HG02571 (cell line): ENCODE measurements around the gene GPATCH4.
"Not testable (repeated sequence)": the region's sequence is repeated elsewhere in the genome, so short reads cannot be mapped to it uniquely, and the experiment has no call there.

Experiments used
- ATAC-seq: cut with Tn5 transposase; IDR thresholded peaks from one replicate; pipeline ENCODE4 v1.9.1; 2021; ENCODE audit warnings: mild to moderate bottlenecking, moderate library complexity; ENCODE audit not compliant: unreplicated experiment

Gene GPATCH4

GRCh38 chr1:156601122-156601830 is at the start of gene GPATCH4:
Gene GPATCH4 (minus strand): TSS chr1:156601479.
- peak; percentile 60 for ATAC-seq

- no peak for ATAC-seq
Observed at GRCh38 chr1:156648951-156649350, 47.7 kb upstream of the GPATCH4 start.

GRCh38 chr1:156648496-156648895 is 47.2 kb upstream of the GPATCH4 start:
- ATAC-seq = no peak

- ATAC-seq = no peak
Observed at GRCh38 chr1:156647351-156647750, 46.1 kb upstream of the GPATCH4 start.

GRCh38 chr1:156646738-156647211 is 45.5 kb upstream of the GPATCH4 start:
- no peak for ATAC-seq

- no peak for ATAC-seq
Observed at GRCh38 chr1:156645666-156646065, 44.4 kb upstream of the GPATCH4 start.

- no peak for ATAC-seq
Observed at GRCh38 chr1:156645056-156645455, 43.8 kb upstream of the GPATCH4 start.

GRCh38 chr1:156644640-156645039 is 43.4 kb upstream of the GPATCH4 start:
- ATAC-seq = no peak

- ATAC-seq = no peak
Observed at GRCh38 chr1:156644146-156644545, 42.9 kb upstream of the GPATCH4 start.

GRCh38 chr1:156643778-156644092 is 42.5 kb upstream of the GPATCH4 start:
- no peak for ATAC-seq

GRCh38 chr1:156643049-156643777 is 41.9 kb upstream of the GPATCH4 start:
- no peak for ATAC-seq

GRCh38 chr1:156642265-156643048 is 41.2 kb upstream of the GPATCH4 start:
- ATAC-seq = no peak

GRCh38 chr1:156641761-156642264 is 40.5 kb upstream of the GPATCH4 start, which contains the start of gene BCAN:
Gene BCAN (plus strand): TSS chr1:156642117. CDS start chr1:156646055, 3,938 bp downstream.
- no peak for ATAC-seq

GRCh38 chr1:156640842-156641706 is 39.8 kb upstream of the GPATCH4 start:
- no peak for ATAC-seq

GRCh38 chr1:156639601-156640101 is 38.4 kb upstream of the GPATCH4 start:
- ATAC-seq = no peak

GRCh38 chr1:156638189-156638985 is 37.1 kb upstream of the GPATCH4 start:
- ATAC-seq = no peak

GRCh38 chr1:156632355-156632754 is 31.1 kb upstream of the GPATCH4 start:
- ATAC-seq = no peak

- ATAC-seq = not testable (repeated sequence)
Observed at GRCh38 chr1:156631152-156631551, 29.9 kb upstream of the GPATCH4 start.

- ATAC-seq = no peak
Observed at GRCh38 chr1:156629823-156630449, 28.7 kb upstream of the GPATCH4 start.
